Activated CD8-positive, alpha-beta memory T cell treated with anti-CD3 and anti-CD28 coated beads, Interleukin-2, amount 50 U/mL, for 4 hours (primary cell): ENCODE data around the gene EIF1AX.

ENCODE experiments used
- DNase-seq: peaks from one replicate; pipeline ENCODE4 v3.0.0-alpha.2; 2020

The EIF1AX gene

GRCh38 chrX:20124964-20125363 lies 16.7 kb downstream of the EIF1AX start:
- DNase-seq = no peak

- DNase-seq = no peak
These were observed 23.4 kb downstream of the EIF1AX start for GRCh38 chrX:20118065-20118824.

GRCh38 chrX:20116577-20117240 lies 24.9 kb downstream of the EIF1AX start, which contains the start of gene MAP7D2:
Gene MAP7D2 (minus strand): TSS chrX:20116907. CDS start chrX:20116879, 28 bp downstream.
- DNase-seq = no peak

GRCh38 chrX:20116087-20116576 lies 25.5 kb downstream of the EIF1AX start:
- no peak for DNase-seq

- no peak for DNase-seq
These were observed 29.4 kb downstream of the EIF1AX start for GRCh38 chrX:20112022-20112774.

GRCh38 chrX:20111271-20111670 lies 30.4 kb downstream of the EIF1AX start:
- no peak for DNase-seq

- no peak for DNase-seq
These were observed 39.6 kb downstream of the EIF1AX start for GRCh38 chrX:20101934-20102581.

GRCh38 chrX:20091499-20091898 lies 50.1 kb downstream of the EIF1AX start:
- DNase-seq = no peak

GRCh38 chrX:20089845-20090244 lies 51.8 kb downstream of the EIF1AX start:
- no peak for DNase-seq

- DNase-seq = no peak
These were observed 61.4 kb downstream of the EIF1AX start for GRCh38 chrX:20080277-20080676.
